ENCODE data around the gene BTBD9.

The BTBD9 gene

GRCh38 chr6:38212116-38212515 lies 427.6 kb downstream of the BTBD9 start:
- Histone ChIP-seq H3K36me3 (ENCODE audit: control insufficient read depth, insufficient read depth, low read length) (no peaks in the 10 kb centered on the region), H3K27ac (no peak overlapping the region), H3K4me3 (ENCODE audit: low read depth, low read length) (no peak overlapping the region), H3K27me3 (ENCODE audit: control insufficient read depth, insufficient read depth, low read length) (no peaks in the 10 kb centered on the region), H3K79me2 (no peaks in the 10 kb centered on the region), H2AFZ (no peak overlapping the region), H3K9me3 (ENCODE audit: control insufficient read depth, low read length) (no peaks in the 10 kb centered on the region), H3K4me1 (peaks cover 23% of the 10 kb centered on the region), H3K9ac (no peak overlapping the region), H3K4me2 (ENCODE audit: low read length) (no peak overlapping the region)
- TF ChIP-seq CTCF (IDR thresholded peaks at IDR 0.05), result no peak

- H3K9me3 ChIP-seq (ENCODE audit: control insufficient read depth, low read length), result no peaks in the 10 kb centered on the region
- H3K36me3 ChIP-seq (ENCODE audit: control insufficient read depth, insufficient read depth, low read length), result no peaks in the 10 kb centered on the region
- no peak overlapping the region for H3K4me3 ChIP-seq (ENCODE audit: low read depth, low read length)
- H3K4me1 ChIP-seq, result peaks cover 7% of the 10 kb centered on the region
- H3K4me2 ChIP-seq (ENCODE audit: low read length), result no peak overlapping the region
- no peaks in the 10 kb centered on the region for H3K27me3 ChIP-seq (ENCODE audit: control insufficient read depth, insufficient read depth, low read length)
- TF ChIP-seq CTCF (IDR thresholded peaks at IDR 0.05), result no peak
- H3K79me2 ChIP-seq, result no peaks in the 10 kb centered on the region
- H3K9ac ChIP-seq, result no peak overlapping the region
- no peak overlapping the region for H3K27ac ChIP-seq
- no peak overlapping the region for H2AFZ ChIP-seq
Observed at GRCh38 chr6:38209371-38210260, 430.1 kb downstream of the BTBD9 start.

- no peak for TF ChIP-seq CTCF (IDR thresholded peaks at IDR 0.05)
- Histone ChIP-seq H3K4me2 (ENCODE audit: low read length) (no peak overlapping the region), H3K9ac (no peak overlapping the region), H3K9me3 (ENCODE audit: control insufficient read depth, low read length) (no peaks in the 10 kb centered on the region), H3K36me3 (ENCODE audit: control insufficient read depth, insufficient read depth, low read length) (no peaks in the 10 kb centered on the region), H3K27ac (no peak overlapping the region), H3K79me2 (no peaks in the 10 kb centered on the region), H3K4me3 (ENCODE audit: low read depth, low read length) (no peak overlapping the region), H3K4me1 (no peaks in the 10 kb centered on the region), H2AFZ (no peak overlapping the region), H3K27me3 (ENCODE audit: control insufficient read depth, insufficient read depth, low read length) (no peaks in the 10 kb centered on the region)
Observed at GRCh38 chr6:38208028-38208427, 431.7 kb downstream of the BTBD9 start.

- Histone ChIP-seq H3K27me3 (ENCODE audit: control insufficient read depth, insufficient read depth, low read length) (no peaks in the 10 kb centered on the region), H3K4me1 (no peaks in the 10 kb centered on the region), H3K9ac (no peak overlapping the region), H2AFZ (no peak overlapping the region), H3K79me2 (no peaks in the 10 kb centered on the region), H3K4me3 (ENCODE audit: low read depth, low read length) (no peak overlapping the region), H3K4me2 (ENCODE audit: low read length) (no peak overlapping the region), H3K36me3 (ENCODE audit: control insufficient read depth, insufficient read depth, low read length) (no peaks in the 10 kb centered on the region), H3K9me3 (ENCODE audit: control insufficient read depth, low read length) (no peaks in the 10 kb centered on the region), H3K27ac (no peak overlapping the region)
- TF ChIP-seq CTCF (IDR thresholded peaks at IDR 0.05), result no peak
Observed at GRCh38 chr6:38207375-38207774, 432.4 kb downstream of the BTBD9 start.

- Histone ChIP-seq H3K9me3 (ENCODE audit: control insufficient read depth, low read length) (no peaks in the 10 kb centered on the region), H3K27ac (no peak overlapping the region), H3K36me3 (ENCODE audit: control insufficient read depth, insufficient read depth, low read length) (no peaks in the 10 kb centered on the region), H3K4me1 (no peaks in the 10 kb centered on the region), H3K4me3 (ENCODE audit: low read depth, low read length) (no peak overlapping the region), H2AFZ (no peak overlapping the region), H3K4me2 (ENCODE audit: low read length) (no peak overlapping the region), H3K79me2 (no peaks in the 10 kb centered on the region), H3K9ac (no peak overlapping the region), H3K27me3 (ENCODE audit: control insufficient read depth, insufficient read depth, low read length) (no peaks in the 10 kb centered on the region)
- no peak for TF ChIP-seq CTCF (IDR thresholded peaks at IDR 0.05)
Observed at GRCh38 chr6:38198219-38198618, 441.5 kb downstream of the BTBD9 start.

Measured in parathyroid adenoma (tissue), 2 donors.